Ureter (tissue), 1 donor: Measurements from ENCODE around the gene PXYLP1. TPM values are rescaled to one million over a fixed set of nuclear protein-coding genes. Genes with fewer than 3 reads are reported as not detected.
A peak's percentile ranks its signal among the peaks of the same experiment; 100 is the strongest.
"Not testable (repeated sequence)": the region's sequence is repeated elsewhere in the genome, so short reads cannot be mapped to it uniquely, and the experiment has no call there.

Source experiments
- DNase-seq: peaks from one replicate; pipeline ENCODE4 v3.0.0-alpha.2; 2020; ENCODE audit warnings: low spot score
- total RNA-seq: library from RNA; stranded (reverse); gene quantifications from one replicate; pipeline ENCODE4 v1.2.4, GENCODE V29; 2023
- donor health status: DM: yes; HTN: yes; CAD: no.

The PXYLP1 gene
- total RNA-seq, 1 donor from 2014 or later: 26.3 TPM

GRCh38 chr3:141294848-141295247, 63.2 kb downstream of the PXYLP1 start:
- DNase-seq: no peak

DNA sequence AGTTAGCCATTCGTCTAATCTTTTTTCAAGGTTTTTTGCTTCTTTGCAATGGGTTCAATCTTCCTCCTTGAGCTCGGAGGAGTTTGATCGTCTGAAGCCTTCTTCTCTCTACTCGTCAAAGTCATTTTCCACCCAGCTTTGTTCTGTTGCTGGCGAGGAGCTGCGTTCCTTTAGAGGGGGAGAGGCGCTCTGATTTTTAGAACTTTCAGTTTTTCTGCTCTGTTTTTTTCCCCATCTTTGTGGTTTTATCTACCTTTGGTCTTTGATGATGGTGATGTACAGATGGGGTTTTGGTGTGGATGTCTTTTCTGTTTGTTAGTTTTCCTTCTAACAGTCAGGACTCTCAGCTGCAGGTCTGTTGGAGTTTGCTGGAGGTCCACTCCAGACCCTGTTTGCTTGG, 68.8 kb downstream of the PXYLP1 start:
- DNase-seq: not testable (repeated sequence)

- DNase-seq: no peak
Observed at GRCh38 chr3:141302364-141303141, 70.9 kb downstream of the PXYLP1 start.

- peak; percentile 76 for DNase-seq
Observed at GRCh38 chr3:141303481-141304223, 72.0 kb downstream of the PXYLP1 start.

DNA sequence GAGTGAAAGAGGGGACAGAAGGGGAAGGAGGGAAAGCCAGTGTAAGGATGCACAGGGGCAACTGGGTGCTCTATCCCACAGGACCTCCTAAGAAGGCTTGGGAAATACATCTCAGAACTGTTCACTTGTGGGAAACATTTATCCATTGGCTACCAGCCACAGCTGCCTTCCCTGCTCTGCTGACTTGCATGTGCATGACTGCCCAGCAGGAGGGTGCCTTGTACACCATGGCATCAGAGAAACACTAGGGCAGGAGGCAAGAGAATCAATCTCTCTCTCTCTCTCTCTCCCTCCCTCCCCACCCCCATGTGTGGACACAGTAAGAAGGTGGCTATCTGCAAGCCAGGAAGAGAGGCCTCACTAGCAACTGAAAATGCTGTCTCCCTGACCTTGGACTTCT, 73.8 kb downstream of the PXYLP1 start:
- no peak for DNase-seq

GRCh38 chr3:141306276-141306675, 74.7 kb downstream of the PXYLP1 start:
- no peak for DNase-seq

DNA sequence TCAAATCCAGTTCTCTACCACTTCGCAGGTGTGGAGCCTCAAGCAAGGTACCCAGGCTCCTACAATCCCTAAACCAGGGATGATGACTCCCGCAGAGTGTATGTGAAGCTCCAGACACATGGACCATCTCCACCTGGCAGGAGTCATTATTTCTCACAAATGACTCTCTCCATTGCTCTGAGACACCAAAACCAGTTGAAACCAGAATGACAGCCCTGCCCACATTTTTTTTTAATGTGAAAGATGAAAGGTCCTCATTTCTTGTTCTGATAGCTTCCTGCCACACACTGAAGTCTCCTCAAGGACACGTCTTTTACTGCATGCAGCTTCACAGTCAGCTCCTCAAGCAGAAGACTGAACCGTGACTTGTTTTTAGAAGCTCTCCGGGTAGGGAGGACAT, 75.3 kb downstream of the PXYLP1 start:
- DNase-seq: no peak

DNA sequence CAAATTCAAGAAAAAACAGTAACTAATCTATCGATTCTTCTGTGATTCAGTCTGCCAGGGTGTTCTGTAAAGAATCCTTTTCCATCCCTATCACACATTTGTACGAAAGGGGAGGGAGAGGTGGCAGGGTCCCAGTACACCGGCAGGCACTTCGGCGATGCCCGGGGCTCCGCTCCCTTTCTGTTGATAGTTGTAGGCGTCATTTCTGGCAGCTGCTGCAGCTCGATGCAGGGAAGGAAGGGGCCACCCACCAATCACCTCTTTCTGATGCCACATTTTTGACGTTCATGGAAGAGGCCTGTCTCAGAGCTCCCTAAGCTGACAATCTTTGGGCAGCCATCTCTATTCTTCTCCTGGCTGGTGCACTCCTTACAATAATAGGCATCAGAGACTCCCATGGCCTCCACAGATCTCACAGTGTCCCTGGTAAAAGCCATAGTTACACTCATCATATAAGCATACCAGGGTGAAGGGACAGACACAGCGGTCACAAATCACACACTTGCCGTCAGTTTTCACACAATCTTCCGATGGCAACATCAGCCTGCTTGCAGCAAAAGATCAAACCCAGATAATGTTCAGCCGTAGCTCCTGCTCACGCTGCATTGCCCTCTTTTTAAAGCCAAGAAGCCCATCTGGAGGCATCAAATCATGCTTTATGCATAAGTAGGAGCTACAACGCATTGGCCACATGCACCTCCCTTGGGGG, 75.9 kb downstream of the PXYLP1 start:
- no peak for DNase-seq

DNA sequence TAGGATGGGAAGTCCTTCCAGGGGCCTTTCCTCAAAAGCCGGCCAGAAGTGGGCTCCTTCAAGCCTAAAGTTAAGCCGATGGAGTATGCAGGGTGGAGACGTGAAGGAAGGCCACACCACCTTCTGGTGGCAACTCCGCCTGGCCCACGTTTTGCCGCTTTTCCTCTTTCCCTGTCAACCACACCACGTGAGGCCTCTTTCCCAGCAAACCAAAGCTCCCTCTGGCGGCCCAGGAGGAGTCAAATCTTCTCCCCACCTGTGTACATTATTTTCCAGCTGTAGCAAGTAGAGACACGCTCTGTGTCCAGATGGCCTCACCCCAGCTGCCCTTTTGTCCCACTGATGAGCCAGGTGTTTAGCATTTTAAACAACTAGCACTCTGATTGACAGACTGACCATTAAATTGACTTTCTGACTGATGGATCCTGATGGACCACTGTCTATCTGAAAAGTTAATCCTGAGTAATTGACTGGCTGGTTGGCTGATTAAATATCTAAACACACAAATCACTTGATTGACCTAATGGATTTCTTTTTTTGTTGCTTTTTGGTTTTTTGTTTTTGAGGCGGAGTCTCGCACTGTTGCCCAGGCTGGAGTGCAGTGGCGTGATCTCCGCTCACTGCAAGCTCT, 77.1 kb downstream of the PXYLP1 start:
- peak; percentile 78 for DNase-seq

DNA sequence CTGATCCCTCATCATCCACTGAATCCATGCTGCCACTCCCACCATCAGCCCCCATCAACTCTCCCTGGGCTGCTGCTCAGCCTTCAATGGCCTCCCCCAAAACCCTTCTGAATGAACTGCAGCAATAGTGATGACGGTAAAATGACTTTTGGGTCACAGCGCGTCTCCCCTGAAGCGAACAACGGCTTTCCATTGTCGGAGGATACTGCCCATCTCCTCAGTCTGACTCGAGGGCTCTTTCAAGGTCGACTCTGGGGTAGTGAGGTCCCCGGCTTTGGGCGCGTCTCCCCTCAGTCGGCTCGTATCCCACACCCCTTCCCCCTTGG, 79.5 kb downstream of the PXYLP1 start:
- no peak for DNase-seq

- peak; percentile 99 for DNase-seq
Observed at GRCh38 chr3:141311496-141312353, 80.1 kb downstream of the PXYLP1 start.

GRCh38 chr3:141312354-141313092, 80.9 kb downstream of the PXYLP1 start:
- DNase-seq: no peak

DNA sequence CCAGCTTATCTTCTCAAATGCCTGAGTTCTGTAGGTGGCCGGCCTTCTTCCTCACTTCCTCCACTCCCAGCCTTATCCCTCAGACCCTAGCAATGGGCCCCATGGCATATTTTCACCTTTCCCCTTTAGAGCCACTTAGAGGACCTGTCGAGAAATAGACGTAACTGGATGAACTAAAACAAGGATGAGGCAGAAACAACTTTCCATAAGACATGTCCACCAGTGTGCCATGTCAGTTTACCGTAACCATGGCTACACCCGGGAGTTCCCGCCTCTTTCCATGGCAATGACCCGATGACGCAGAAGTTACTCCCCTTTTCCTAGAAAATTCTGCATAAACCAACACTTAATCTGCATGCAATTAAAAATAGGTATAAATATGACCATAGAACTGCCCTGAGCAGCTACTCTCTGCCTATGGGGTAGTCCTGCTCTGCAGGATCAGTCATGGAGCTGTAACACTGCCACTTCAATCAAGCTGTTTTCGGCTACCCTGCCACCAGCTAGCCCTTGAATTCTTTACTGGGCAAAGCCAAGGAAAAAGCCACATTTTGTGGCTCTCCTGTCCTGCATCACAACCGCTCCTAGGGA, 81.6 kb downstream of the PXYLP1 start:
- DNase-seq: no peak

DNA sequence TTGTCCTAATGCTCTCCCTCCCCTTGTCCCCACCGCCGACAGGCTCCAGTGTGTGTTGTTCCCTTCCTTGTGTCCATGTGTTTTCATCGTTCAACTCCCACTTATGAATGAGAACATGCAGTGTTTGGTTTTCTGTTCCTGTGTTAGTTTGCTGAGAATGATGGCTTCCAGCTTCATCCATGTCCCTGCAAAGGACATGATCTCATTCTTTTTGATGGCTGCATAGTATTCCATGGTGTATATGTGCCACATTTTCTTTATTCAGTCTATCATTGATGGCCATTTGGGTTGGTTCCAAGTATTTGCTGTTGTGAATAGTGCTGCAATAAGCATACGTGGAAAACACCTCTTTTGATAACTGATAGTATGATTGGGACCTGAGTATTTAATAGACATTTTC, 82.8 kb downstream of the PXYLP1 start:
- not testable (repeated sequence) for DNase-seq

- DNase-seq: no peak
Observed at GRCh38 chr3:141316851-141317250, 85.2 kb downstream of the PXYLP1 start.

DNA sequence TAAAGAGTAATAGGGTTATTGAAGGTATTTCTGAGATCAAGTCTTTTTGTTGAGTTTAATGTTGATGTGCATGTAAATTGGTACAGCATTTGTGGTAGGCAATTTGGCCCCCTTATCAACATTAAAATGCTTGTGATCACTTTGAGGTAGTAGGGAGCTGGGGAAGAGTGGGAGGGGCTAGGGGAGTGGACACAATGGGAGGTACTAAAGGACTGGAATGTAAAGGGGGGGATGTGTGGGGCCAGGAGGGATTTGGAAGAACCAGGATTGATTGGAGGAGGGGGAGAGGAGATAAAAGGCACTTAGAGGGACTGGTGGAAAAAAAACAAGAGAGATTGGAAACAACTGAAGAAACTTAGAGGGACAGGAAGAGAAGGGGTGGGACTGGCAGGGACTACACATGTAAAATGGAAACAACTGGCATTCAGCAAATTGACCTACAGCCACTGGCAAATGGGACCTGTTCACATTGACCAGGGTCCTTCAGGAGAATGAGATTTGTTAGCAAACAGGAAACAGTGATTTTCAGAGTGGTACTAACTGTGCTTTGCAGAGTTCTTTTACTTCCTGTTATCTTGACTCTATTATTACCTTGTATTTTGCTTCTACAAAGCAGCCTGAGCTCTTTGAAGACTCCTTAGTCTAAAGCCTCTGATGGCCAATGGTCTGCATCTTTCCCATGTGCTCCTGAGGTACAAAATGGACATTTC, 88.9 kb downstream of the PXYLP1 start:
- DNase-seq: no peak

DNA sequence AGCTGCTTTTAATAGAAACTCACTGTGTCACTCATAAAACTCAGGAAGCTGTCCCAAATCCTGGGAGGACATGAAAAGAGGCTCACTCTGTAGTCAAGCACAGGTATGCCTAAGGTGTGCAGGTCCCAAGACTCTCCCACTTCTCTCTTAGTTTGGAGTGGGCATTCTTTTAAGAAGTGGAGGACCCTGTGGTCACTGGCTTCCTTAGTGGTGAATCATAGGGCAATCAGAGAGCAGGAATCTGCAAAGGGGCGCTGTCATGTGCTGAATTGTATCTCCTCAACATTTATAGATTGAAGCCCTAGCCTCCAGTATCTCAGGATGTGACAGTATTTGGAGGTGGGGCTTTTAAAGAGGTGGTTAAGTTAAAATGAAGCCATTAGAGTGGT, 89.5 kb downstream of the PXYLP1 start:
- DNase-seq: no peak

- DNase-seq: no peak
Observed at GRCh38 chr3:141323936-141324704, 92.5 kb downstream of the PXYLP1 start.

DNA sequence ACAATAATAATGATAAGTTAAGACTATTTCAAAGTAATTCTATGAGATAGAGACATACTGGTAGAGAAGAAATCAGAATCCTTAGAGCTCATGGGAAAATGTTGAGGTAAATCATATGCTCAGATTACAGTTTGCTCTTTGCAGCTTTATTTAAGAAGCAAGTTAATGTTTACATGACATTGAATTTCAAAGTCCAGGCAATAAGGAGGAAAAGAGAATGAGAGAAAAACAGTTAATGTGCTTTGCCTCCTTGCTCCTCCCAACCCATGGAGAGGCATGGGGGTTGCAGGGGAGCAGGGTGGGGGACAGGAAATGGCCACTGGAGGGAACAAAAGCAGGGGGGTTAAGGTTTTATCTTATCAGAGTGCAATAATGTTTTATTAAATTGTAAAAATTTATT, 94.5 kb downstream of the PXYLP1 start:
- no peak for DNase-seq
